BJ (cell line): ENCODE results near the gene ANKRD53. TPM values are rescaled to one million over a fixed set of nuclear protein-coding genes. Genes with fewer than 3 reads are reported as not detected.

ENCODE experiments used
- CTCF ChIA-PET: fragments of 350-600 bp; formaldehyde crosslinking; extraction: SDS; loops from one replicate; lab custom pipeline; 2021; ENCODE audit warnings: antibody characterized with exemption, inconsistent platforms; lab: Yijun Ruan, JAX
- POLR2A ChIA-PET: fragments of 300-600 bp; sonication (Branson Sonifier 250); formaldehyde crosslinking; extraction: SDS; loops from one replicate; lab custom pipeline; 2021; ENCODE audit warnings: antibody characterized with exemption; lab: Charles Lee
- DNase-seq: peaks from one replicate; pipeline ENCODE4 v3.0.0-alpha.2; 2011; ENCODE audit warnings: low read depth
- H3K27me3 ChIP-seq: 2 replicates; pipeline ENCODE4 v1.6.0; 2011; ENCODE audit warnings: low read length; ENCODE audit not compliant: control insufficient read depth, insufficient read depth
- H3K36me3 ChIP-seq: 2 replicates; pipeline ENCODE4 v1.5.1; 2011; ENCODE audit warnings: low read length; ENCODE audit not compliant: control insufficient read depth, insufficient read depth
- H3K4me3 ChIP-seq: 2 replicates; pipeline ENCODE4 v1.5.1; 2011; ENCODE audit warnings: low read depth, mild to moderate bottlenecking, control low read depth, low read length
- CTCF ChIP-seq: IDR thresholded peaks from 2 replicates; pipeline ENCODE4 v1.5.1; 2011; ENCODE audit warnings: low read depth, mild to moderate bottlenecking, control low read depth, inconsistent platforms, low read length, moderate library complexity; ENCODE audit not compliant: insufficient read depth
- polyA plus RNA-seq: library from polyadenylated mRNA; depleted of rRNA; stranded (reverse); fragments of >200 nt; gene quantifications from 2 replicates; pipeline ENCODE4 v1.2.3, GENCODE V29; 2011

Gene ANKRD53
- polyA plus RNA-seq, 1 experiment: 0.43 TPM

GRCh38 chr2:70937866-70938585 is 40.4 kb upstream of the ANKRD53 start:
- no peak for TF ChIP-seq CTCF
- Histone ChIP-seq H3K27me3 (peaks cover 3% of the 10 kb centered on the region; the same call in 1 of the 2 replicates), H3K4me3 (no peak overlapping the region), H3K36me3 (no peaks in the 10 kb centered on the region)
- DNase-seq: no peak
- ChIA-PET CTCF (interaction anchor here (0.9 to 7.9 kb wide), 3 partner anchors 9 to 67 kb away, joined by 4 to 64 read pairs (median 46); no protein-coding TSS in a partner anchor), POLR2A (no interaction called here)

GRCh38 chr2:70938586-70938950 is 39.9 kb upstream of the ANKRD53 start:
- CTCF ChIA-PET: interaction anchor here (0.9 to 7.9 kb wide), 4 partner anchors 9 to 67 kb away, joined by 3 to 64 read pairs (median 25); no protein-coding TSS in a partner anchor
- no peak for DNase-seq
- no peak overlapping the region for H3K4me3 ChIP-seq
- H3K36me3 ChIP-seq: no peaks in the 10 kb centered on the region
- POLR2A ChIA-PET: no interaction called here
- no peak for TF ChIP-seq CTCF
- H3K27me3 ChIP-seq: peaks cover 3% of the 10 kb centered on the region; the same call in 1 of the 2 replicates

- Histone ChIP-seq H3K27me3 (peaks cover 2% of the 10 kb centered on the region; the same call in 1 of the 2 replicates), H3K36me3 (no peaks in the 10 kb centered on the region), H3K4me3 (no peak overlapping the region)
- POLR2A ChIA-PET: no interaction called here
- CTCF ChIA-PET: interaction anchor here (0.9 to 7.9 kb wide), 4 partner anchors 8 to 68 kb away, joined by 3 to 64 read pairs (median 25); no protein-coding TSS in a partner anchor
- TF ChIP-seq CTCF: no peak
- no peak for DNase-seq
These were observed 39.2 kb upstream of the ANKRD53 start for GRCh38 chr2:70939001-70939838.

GRCh38 chr2:70939839-70940580 is 38.4 kb upstream of the ANKRD53 start:
- H3K27me3 ChIP-seq: 0 out of 2 replicates have a peak, but pooled peaks cover 1% of the 10 kb centered on the region
- no peak for DNase-seq
- ChIA-PET POLR2A (no interaction called here), CTCF (interaction anchor here (1.4 to 7.9 kb wide), 3 partner anchors 7 to 69 kb away, joined by 3 to 64 read pairs (median 46); no protein-coding TSS in a partner anchor)
- no peak for TF ChIP-seq CTCF
- no peaks in the 10 kb centered on the region for H3K36me3 ChIP-seq
- H3K4me3 ChIP-seq: no peak overlapping the region
